Kidney (tissue), 14 donors: ENCODE results near the gene BIVM. TPM values are rescaled to one million over a fixed set of nuclear protein-coding genes. Genes with fewer than 3 reads are reported as not detected.

Experiments
- DNase-seq, 5 donors: peaks; one replicate each; pipeline ENCODE4 v3.0.0-alpha.2; 2013 to 2020
- FAIRE-seq: peaks from 2 replicates; lab custom pipeline; 2012; peaks lifted over from hg19 to GRCh38; lab: Jason Lieb, UNC
- H3K27ac ChIP-seq, 2 donors: one replicate each; pipeline ENCODE4 v1.7.0; 2013; ENCODE audit warnings: low read depth in 2 of 2, low read length in 2 of 2, inconsistent platforms in 1 of 2
- H3K27me3 ChIP-seq: one replicate; pipeline ENCODE4 v1.7.1; 2013; ENCODE audit warnings: low read length, inconsistent platforms; ENCODE audit not compliant: control insufficient read depth, insufficient read depth
- H3K36me3 ChIP-seq, 3 donors: one replicate each; pipeline versions ENCODE4 v1.7.0 to v1.7.1; 2013; ENCODE audit warnings: low read length in 3 of 3, control low read depth in 1 of 3, inconsistent platforms in 1 of 3; ENCODE audit not compliant: insufficient read depth in 3 of 3, control insufficient read depth in 2 of 3
- H3K4me1 ChIP-seq, 3 donors: one replicate each; pipeline versions ENCODE4 v1.7.0 to v1.7.1; 2013; ENCODE audit warnings: low read length in 3 of 3, inconsistent platforms in 1 of 3, low read depth in 1 of 3; ENCODE audit not compliant: control insufficient read depth in 2 of 3, insufficient read depth in 2 of 3
- H3K4me3 ChIP-seq, 3 donors: one replicate each; pipeline versions ENCODE4 v1.7.0 to v1.8.1; 2013; ENCODE audit warnings: low read length in 3 of 3, control low read depth in 1 of 3, inconsistent platforms in 1 of 3
- H3K9ac ChIP-seq, 3 donors: one replicate each; pipeline versions ENCODE4 v1.7.0 to v1.7.1; 2013; ENCODE audit warnings: low read length in 3 of 3, control low read depth in 1 of 3, inconsistent platforms in 1 of 3
- H3K9me3 ChIP-seq, 3 donors: one replicate each; pipeline versions ENCODE4 v1.7.0 to v1.7.1; 2013; ENCODE audit warnings: low read length in 3 of 3, control low read depth in 1 of 3, inconsistent platforms in 1 of 3; ENCODE audit not compliant: control insufficient read depth in 2 of 3, insufficient read depth in 1 of 3
- CTCF ChIP-seq: IDR thresholded peaks from 3 replicates; pipeline ENCODE4 v1.5.1; 2012; ENCODE audit warnings: mild to moderate bottlenecking, moderate library complexity, borderline replicate concordance; ENCODE audit not compliant: insufficient read depth; ENCODE audit errors: extremely low read depth
- intact Hi-C: fragments of 100-400 bp; cut with DNase I; formaldehyde crosslinking; loops from one replicate; pipeline ENCODE4 v1.11.1; 2022
- polyA plus RNA-seq: library from polyadenylated mRNA; stranded (reverse); fragments of 350-450 nt; fragmentation: Illumina TruSeq; extraction: RNeasy Lipid Tissue Mini Kit (QIAGEN cat#74804); gene quantifications from one replicate; pipeline ENCODE4 v1.2.3, GENCODE V29; 2014; ENCODE audit warnings: low read depth, low replicate concordance; ENCODE audit not compliant: insufficient read depth
- total RNA-seq: library from RNA; stranded (reverse); fragmentation: NEBNext Ultra II Directional; extraction: Animal tissue kit (Norgen Biotek cat#: 25700); gene quantifications from one replicate; pipeline ENCODE4 v1.2.1, GENCODE V29; 2021
- donor health status: control.
- donor health status: control.
- donor health status: control.
- donor health status: control.
- donor health status: control.
- donor health status: DM: yes; HTN: yes; CAD: no.
- donor health status: Normal renal cell carcinoma (clear cell type).

BIVM gene
- total and polyA plus RNA-seq, 2 donors from 2014 or later, result 22.1 to 36.6 TPM

DNA sequence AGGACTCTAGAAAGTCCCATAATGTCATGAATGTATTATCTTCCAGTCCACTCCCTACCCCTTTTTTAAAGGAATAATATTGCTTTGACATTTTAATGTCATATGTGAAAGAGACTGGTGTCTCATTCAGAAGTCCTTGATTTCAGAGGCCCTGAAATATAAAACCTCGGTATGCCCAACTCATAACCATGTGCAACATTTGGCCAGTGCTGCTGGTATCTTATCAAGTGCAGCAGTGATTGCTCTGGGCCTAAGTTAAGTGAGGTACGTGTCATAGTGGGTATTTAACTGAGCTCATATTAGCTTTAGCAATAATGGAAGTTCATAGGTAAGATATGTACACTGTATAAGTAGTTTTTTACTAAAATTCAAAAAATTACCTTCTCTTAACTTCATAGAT, 40.1 kb upstream of the BIVM start:
- Histone ChIP-seq H3K9ac (no peak overlapping the region), H3K4me3 (no peak overlapping the region), H3K27me3 (no peaks in the 10 kb centered on the region), H3K4me1 (no peaks in the 10 kb centered on the region), H3K9me3 (no peaks in the 10 kb centered on the region), H3K36me3 (no peaks in the 10 kb centered on the region), H3K27ac (no peak overlapping the region)
- FAIRE-seq, result no peak
- intact Hi-C loops, result no loop called here
- TF ChIP-seq CTCF, result no peak
- no peak for DNase-seq

DNA sequence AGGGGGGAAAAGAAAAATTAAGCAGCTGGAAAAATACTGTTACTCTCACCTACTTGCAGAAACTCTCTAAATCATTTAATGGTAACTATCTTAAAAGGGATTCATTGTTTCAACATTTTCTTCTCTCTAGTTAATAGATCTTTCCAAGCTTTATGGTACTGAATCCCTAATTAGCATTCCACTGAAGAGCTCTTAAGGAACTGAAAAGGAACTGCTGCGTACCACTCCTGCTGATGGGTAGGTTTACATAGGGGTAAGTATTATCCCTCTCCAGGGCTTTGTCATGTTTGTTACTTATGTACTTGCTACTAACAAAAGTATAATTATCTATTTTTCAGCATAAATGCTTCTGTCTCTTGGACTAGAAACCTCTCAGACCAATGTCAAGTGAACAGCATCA, 37.8 kb upstream of the BIVM start:
- Histone ChIP-seq H3K9ac (no peak overlapping the region), H3K9me3 (no peaks in the 10 kb centered on the region), H3K27me3 (no peaks in the 10 kb centered on the region), H3K4me1 (no peaks in the 10 kb centered on the region), H3K36me3 (peaks cover 0 to 9% (median 0%) of the 10 kb centered on the region in 3 donors), H3K4me3 (no peak overlapping the region), H3K27ac (no peak overlapping the region)
- DNase-seq (no peak), FAIRE-seq (no peak)
- no peak for TF ChIP-seq CTCF
- intact Hi-C loops, result no loop called here

DNA sequence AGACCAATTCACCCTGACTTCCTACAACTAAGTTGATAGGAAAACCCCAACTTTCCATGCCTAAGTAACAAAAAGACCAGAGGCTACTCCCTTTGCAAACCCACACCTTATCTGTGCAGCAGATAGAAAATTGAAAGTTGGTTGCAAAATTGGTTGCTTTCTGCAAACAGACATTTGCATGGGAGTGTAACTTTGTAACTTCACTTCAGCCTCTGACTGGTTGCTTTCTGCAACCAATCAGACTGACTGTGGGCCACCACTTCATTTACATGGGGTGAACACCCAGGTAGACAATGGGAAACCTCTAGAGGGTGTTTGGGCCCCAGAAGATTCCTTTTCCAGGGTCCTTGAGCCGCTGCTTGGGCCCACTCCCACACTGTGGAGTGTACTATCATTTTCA, 35.2 kb upstream of the BIVM start:
- intact Hi-C loops, result no loop called here
- Histone ChIP-seq H3K4me1 (no peaks in the 10 kb centered on the region), H3K27ac (no peak overlapping the region), H3K9ac (no peak overlapping the region), H3K4me3 (no peak overlapping the region), H3K9me3 (no peaks in the 10 kb centered on the region), H3K36me3 (peaks cover 0 to 13% (median 0%) of the 10 kb centered on the region in 3 donors), H3K27me3 (no peaks in the 10 kb centered on the region)
- FAIRE-seq, result no peak
- no peak for DNase-seq
- TF ChIP-seq CTCF, result no peak

- H3K36me3 ChIP-seq, result peaks cover 0 to 13% (median 0%) of the 10 kb centered on the region in 3 donors
- no peak for TF ChIP-seq CTCF
- no peak for DNase-seq
- H3K4me1 ChIP-seq, result peaks cover 0 to 3% (median under 1%) of the 10 kb centered on the region in 3 donors
- no peaks in the 10 kb centered on the region for H3K9me3 ChIP-seq
- intact Hi-C loops, result no loop called here
- H3K27me3 ChIP-seq, result no peaks in the 10 kb centered on the region
- no peak for FAIRE-seq
- no peak overlapping the region for H3K4me3 ChIP-seq
- H3K9ac ChIP-seq, result no peak overlapping the region
- no peak overlapping the region for H3K27ac ChIP-seq
Observed at GRCh38 chr13:102768909-102769308, 30.0 kb upstream of the BIVM start.
